Activated CD8-positive, alpha-beta memory T cell treated with anti-CD3 and anti-CD28 coated beads, Interleukin-2, amount 50 U/mL, for 1 hour (primary cell): Measurements from ENCODE around the gene LPAR1.
"Not testable (repeated sequence)": the region's sequence is repeated elsewhere in the genome, so short reads cannot be mapped to it uniquely, and the experiment has no call there.

Source experiments
- DNase-seq: peaks from one replicate; pipeline ENCODE4 v3.0.0-alpha.2; 2020; ENCODE audit errors: extremely low read depth

LPAR1 gene

GRCh38 chr9:111038331-111039230 lies at the start of gene LPAR1:
Gene LPAR1, minus strand, starts transcription at chr9:111038470. Its CDS starts 66,353 bp downstream, at chr9:110972117.
- DNase-seq = no peak

- DNase-seq = no peak
Observed at GRCh38 chr9:111078391-111079038, 40.2 kb upstream of the LPAR1 start.

- DNase-seq = no peak
Observed at GRCh38 chr9:111076519-111076918, 38.2 kb upstream of the LPAR1 start.

- DNase-seq = no peak
Observed at GRCh38 chr9:111076042-111076441, 37.8 kb upstream of the LPAR1 start.

- DNase-seq = no peak
Observed at GRCh38 chr9:111074395-111074794, 36.1 kb upstream of the LPAR1 start.

- DNase-seq = no peak
Observed at GRCh38 chr9:111069183-111069582, 30.9 kb upstream of the LPAR1 start.

GRCh38 chr9:111068771-111069170 lies 30.5 kb upstream of the LPAR1 start:
- DNase-seq = no peak

GRCh38 chr9:111068383-111068730 lies 30.1 kb upstream of the LPAR1 start:
- no peak for DNase-seq

GRCh38 chr9:111066468-111066867 lies 28.2 kb upstream of the LPAR1 start:
- no peak for DNase-seq

- no peak for DNase-seq
Observed at GRCh38 chr9:111065414-111065813, 27.1 kb upstream of the LPAR1 start.

- no peak for DNase-seq
Observed at GRCh38 chr9:111064160-111064837, 26.0 kb upstream of the LPAR1 start.

- DNase-seq = no peak
Observed at GRCh38 chr9:111063332-111063731, 25.1 kb upstream of the LPAR1 start.

- DNase-seq = no peak
Observed at GRCh38 chr9:111058166-111058565, 19.9 kb upstream of the LPAR1 start.

- DNase-seq = no peak
Observed at GRCh38 chr9:111056538-111056937, 18.3 kb upstream of the LPAR1 start.

GRCh38 chr9:111052791-111053190 lies 14.5 kb upstream of the LPAR1 start:
- DNase-seq = no peak

- DNase-seq = no peak
Observed at GRCh38 chr9:111051400-111051799, 13.1 kb upstream of the LPAR1 start.

GRCh38 chr9:111050819-111051218 lies 12.5 kb upstream of the LPAR1 start:
- no peak for DNase-seq

GRCh38 chr9:111047287-111047686 lies 9.0 kb upstream of the LPAR1 start:
- not testable (repeated sequence) for DNase-seq

- no peak for DNase-seq
Observed at GRCh38 chr9:111041902-111042301, 3.6 kb upstream of the LPAR1 start.

GRCh38 chr9:111040494-111040893 lies 2.2 kb upstream of the LPAR1 start:
- DNase-seq = no peak

GRCh38 chr9:111039231-111039906 lies 1.1 kb upstream of the LPAR1 start:
- DNase-seq = no peak

- no peak for DNase-seq
Observed at GRCh38 chr9:111037708-111038330, 451 bp downstream of the LPAR1 start.
